Stomach smooth muscle (tissue), 2 donors: Measurements from ENCODE around the gene IFITM10.

Experiments used
- H3K27ac ChIP-seq: one replicate; pipeline ENCODE4 v1.7.0; 2013; ENCODE audit warnings: mild to moderate bottlenecking, low read length, inconsistent platforms
- H3K27me3 ChIP-seq, 2 donors: one replicate each; pipeline ENCODE4 v1.7.0; 2013; ENCODE audit warnings: low read length in 2 of 2; ENCODE audit not compliant: insufficient read depth in 2 of 2, control insufficient read depth in 1 of 2
- H3K36me3 ChIP-seq, 2 donors: one replicate each; pipeline ENCODE4 v1.7.0; 2013; ENCODE audit warnings: low read length in 2 of 2; ENCODE audit not compliant: control insufficient read depth in 2 of 2, insufficient read depth in 2 of 2
- H3K4me1 ChIP-seq: one replicate; pipeline ENCODE4 v1.7.0; 2013; ENCODE audit warnings: low read length; ENCODE audit not compliant: control insufficient read depth, insufficient read depth
- H3K4me3 ChIP-seq, 2 donors: one replicate each; pipeline ENCODE4 v1.7.0; 2013; ENCODE audit warnings: low read length in 2 of 2
- H3K9ac ChIP-seq, 2 donors: one replicate each; pipeline ENCODE4 v1.7.0; 2013; ENCODE audit warnings: low read length in 2 of 2, mild to moderate bottlenecking in 1 of 2
- H3K9me3 ChIP-seq, 2 donors: one replicate each; pipeline ENCODE4 v1.7.0; 2013; ENCODE audit warnings: low read length in 2 of 2; ENCODE audit not compliant: control insufficient read depth in 2 of 2
- donor health status: healthy.
- donor health status: Pancreatic carcinoma.

Gene IFITM10

GRCh38 chr11:1747753-1748635 is 2.4 kb downstream of the IFITM10 start:
- H3K27me3 ChIP-seq, result peaks cover 13 to 21% of the 10 kb centered on the region in 2 donors
- no peaks in the 10 kb centered on the region for H3K36me3 ChIP-seq
- peaks cover 24% of the 10 kb centered on the region for H3K4me1 ChIP-seq
- no peak overlapping the region for H3K4me3 ChIP-seq
- H3K27ac ChIP-seq, result no peak overlapping the region
- H3K9ac ChIP-seq, result no peak overlapping the region
- H3K9me3 ChIP-seq, result no peaks in the 10 kb centered on the region

- H3K9ac ChIP-seq, result no peak overlapping the region
- H3K36me3 ChIP-seq, result no peaks in the 10 kb centered on the region
- H3K4me1 ChIP-seq, result peaks cover 24% of the 10 kb centered on the region
- peaks cover 13 to 21% of the 10 kb centered on the region in 2 donors for H3K27me3 ChIP-seq
- no peaks in the 10 kb centered on the region for H3K9me3 ChIP-seq
- no peak overlapping the region for H3K4me3 ChIP-seq
- H3K27ac ChIP-seq, result no peak overlapping the region
Measured at GRCh38 chr11:1746956-1747752, 3.2 kb downstream of the IFITM10 start.

GRCh38 chr11:1746511-1746931 is 3.9 kb downstream of the IFITM10 start:
- H3K36me3 ChIP-seq, result no peaks in the 10 kb centered on the region
- peaks cover 24% of the 10 kb centered on the region for H3K4me1 ChIP-seq
- H3K27me3 ChIP-seq, result peaks cover 13 to 21% of the 10 kb centered on the region in 2 donors
- no peak overlapping the region for H3K27ac ChIP-seq
- no peaks in the 10 kb centered on the region for H3K9me3 ChIP-seq
- no peak overlapping the region for H3K9ac ChIP-seq
- H3K4me3 ChIP-seq, result no peak overlapping the region

- Histone ChIP-seq H3K9ac (no peak overlapping the region), H3K36me3 (no peaks in the 10 kb centered on the region), H3K4me1 (peaks cover 18% of the 10 kb centered on the region), H3K27me3 (peaks cover 13 to 21% of the 10 kb centered on the region in 2 donors), H3K9me3 (no peaks in the 10 kb centered on the region), H3K27ac (no peak overlapping the region), H3K4me3 (no peak overlapping the region)
Measured at GRCh38 chr11:1745701-1746320, 4.6 kb downstream of the IFITM10 start.

GRCh38 chr11:1744891-1745700 is 5.3 kb downstream of the IFITM10 start:
- no peak overlapping the region for H3K27ac ChIP-seq
- no peak overlapping the region for H3K4me3 ChIP-seq
- no peak overlapping the region for H3K9ac ChIP-seq
- no peaks in the 10 kb centered on the region for H3K9me3 ChIP-seq
- H3K36me3 ChIP-seq, result no peaks in the 10 kb centered on the region
- peaks cover 16% of the 10 kb centered on the region for H3K4me1 ChIP-seq
- peaks cover 8 to 22% of the 10 kb centered on the region in 2 donors for H3K27me3 ChIP-seq

GRCh38 chr11:1744137-1744886 is 6.1 kb downstream of the IFITM10 start:
- H3K9me3 ChIP-seq, result no peaks in the 10 kb centered on the region
- H3K4me3 ChIP-seq, result no peak overlapping the region
- H3K4me1 ChIP-seq, result peaks cover 11% of the 10 kb centered on the region
- peaks cover 4 to 14% of the 10 kb centered on the region in 2 donors for H3K27me3 ChIP-seq
- no peak overlapping the region for H3K9ac ChIP-seq
- no peak overlapping the region for H3K27ac ChIP-seq
- no peaks in the 10 kb centered on the region for H3K36me3 ChIP-seq

GRCh38 chr11:1743585-1744136 is 6.7 kb downstream of the IFITM10 start:
- Histone ChIP-seq H3K9me3 (no peaks in the 10 kb centered on the region), H3K9ac (no peak overlapping the region), H3K4me1 (peaks cover 5% of the 10 kb centered on the region), H3K4me3 (no peak overlapping the region), H3K27me3 (peaks cover 4 to 9% of the 10 kb centered on the region in 2 donors), H3K36me3 (no peaks in the 10 kb centered on the region), H3K27ac (no peak overlapping the region)

GRCh38 chr11:1742869-1743584 is 7.4 kb downstream of the IFITM10 start:
- Histone ChIP-seq H3K4me3 (no peak overlapping the region), H3K4me1 (no peaks in the 10 kb centered on the region)

GRCh38 chr11:1742371-1742770 is 8.0 kb downstream of the IFITM10 start:
- H3K27me3 ChIP-seq, result peaks cover 6 to 12% of the 10 kb centered on the region in 2 donors
- no peaks in the 10 kb centered on the region for H3K4me1 ChIP-seq
- no peaks in the 10 kb centered on the region for H3K36me3 ChIP-seq
- H3K4me3 ChIP-seq, result no peak overlapping the region
- H3K9me3 ChIP-seq, result peaks cover 0 to 3% of the 10 kb centered on the region in 2 donors
- H3K27ac ChIP-seq, result no peak overlapping the region
- H3K9ac ChIP-seq, result no peak overlapping the region

More at GRCh38 chr11:1742869-1743584, 7.4 kb downstream of the IFITM10 start:
- no peaks in the 10 kb centered on the region for H3K36me3 ChIP-seq
- no peaks in the 10 kb centered on the region for H3K9me3 ChIP-seq
- no peak overlapping the region for H3K27ac ChIP-seq
- no peak overlapping the region for H3K9ac ChIP-seq
- peaks cover 4 to 9% of the 10 kb centered on the region in 2 donors for H3K27me3 ChIP-seq
